BJ (cell line): ENCODE results near the gene ZFYVE21. TPM values are rescaled to one million over a fixed set of nuclear protein-coding genes. Genes with fewer than 3 reads are reported as not detected.

Experiments used
- CTCF ChIA-PET: fragments of 350-600 bp; formaldehyde crosslinking; extraction: SDS; loops from one replicate; lab custom pipeline; 2021; ENCODE audit warnings: antibody characterized with exemption, inconsistent platforms; lab: Yijun Ruan, JAX
- POLR2A ChIA-PET: fragments of 300-600 bp; sonication (Branson Sonifier 250); formaldehyde crosslinking; extraction: SDS; loops from one replicate; lab custom pipeline; 2021; ENCODE audit warnings: antibody characterized with exemption; lab: Charles Lee
- DNase-seq: peaks from one replicate; pipeline ENCODE4 v3.0.0-alpha.2; 2011; ENCODE audit warnings: low read depth
- H3K27me3 ChIP-seq: 2 replicates; pipeline ENCODE4 v1.6.0; 2011; ENCODE audit warnings: low read length; ENCODE audit not compliant: control insufficient read depth, insufficient read depth
- H3K36me3 ChIP-seq: 2 replicates; pipeline ENCODE4 v1.5.1; 2011; ENCODE audit warnings: low read length; ENCODE audit not compliant: control insufficient read depth, insufficient read depth
- H3K4me3 ChIP-seq: 2 replicates; pipeline ENCODE4 v1.5.1; 2011; ENCODE audit warnings: low read depth, mild to moderate bottlenecking, control low read depth, low read length
- CTCF ChIP-seq: IDR thresholded peaks from 2 replicates; pipeline ENCODE4 v1.5.1; 2011; ENCODE audit warnings: low read depth, mild to moderate bottlenecking, control low read depth, inconsistent platforms, low read length, moderate library complexity; ENCODE audit not compliant: insufficient read depth
- polyA plus RNA-seq: library from polyadenylated mRNA; depleted of rRNA; stranded (reverse); fragments of >200 nt; gene quantifications from 2 replicates; pipeline ENCODE4 v1.2.3, GENCODE V29; 2011

ZFYVE21 gene
- polyA plus RNA-seq, 1 experiment: 84.0 TPM

GRCh38 chr14:103737432-103738045 lies 21.9 kb downstream of the ZFYVE21 start:
- peaks cover 5% of the 10 kb centered on the region for H3K36me3 ChIP-seq
- no peak overlapping the region for H3K4me3 ChIP-seq
- no peak for DNase-seq
- POLR2A ChIA-PET: no interaction called here
- H3K27me3 ChIP-seq: no peaks in the 10 kb centered on the region
- no peak for TF ChIP-seq CTCF
- CTCF ChIA-PET: interaction anchor here (1.7 kb wide), 1 partner anchor 13 kb away, joined by 4 read pairs; no protein-coding TSS in a partner anchor

- Histone ChIP-seq H3K36me3 (peaks cover 2% of the 10 kb centered on the region; the same call in 1 of the 2 replicates), H3K4me3 (no peak overlapping the region), H3K27me3 (no peaks in the 10 kb centered on the region)
- TF ChIP-seq CTCF: no peak
- no peak for DNase-seq
- ChIA-PET CTCF (no interaction called here), POLR2A (no interaction called here)
Measured at GRCh38 chr14:103738166-103738565, 22.6 kb downstream of the ZFYVE21 start.

- no peaks in the 10 kb centered on the region for H3K27me3 ChIP-seq
- DNase-seq: no peak
- ChIA-PET POLR2A (no interaction called here), CTCF (no interaction called here)
- no peak overlapping the region for H3K4me3 ChIP-seq
- H3K36me3 ChIP-seq: peaks cover 2% of the 10 kb centered on the region; the same call in 1 of the 2 replicates
- no peak for TF ChIP-seq CTCF
Measured at GRCh38 chr14:103738701-103739451, 23.3 kb downstream of the ZFYVE21 start.

- Histone ChIP-seq H3K27me3 (no peaks in the 10 kb centered on the region), H3K4me3 (no peak overlapping the region), H3K36me3 (peaks cover 1% of the 10 kb centered on the region; the same call in 1 of the 2 replicates)
- ChIA-PET POLR2A (no interaction called here), CTCF (no interaction called here)
- TF ChIP-seq CTCF: no peak
- no peak for DNase-seq
Measured at GRCh38 chr14:103739466-103739792, 23.8 kb downstream of the ZFYVE21 start.

GRCh38 chr14:103739793-103740501 lies 24.3 kb downstream of the ZFYVE21 start:
- CTCF ChIA-PET: interaction anchor here (1.1 kb wide), 1 partner anchor 16 kb away, joined by 4 read pairs; no protein-coding TSS in a partner anchor
- POLR2A ChIA-PET: no interaction called here
- DNase-seq: no peak
- no peak overlapping the region for H3K4me3 ChIP-seq
- no peaks in the 10 kb centered on the region for H3K27me3 ChIP-seq
- no peak for TF ChIP-seq CTCF
- peaks cover 1% of the 10 kb centered on the region; the same call in 1 of the 2 replicates for H3K36me3 ChIP-seq
